ENCODE measurements around the gene SIRT6. TPM values are rescaled to one million over a fixed set of nuclear protein-coding genes. Genes with fewer than 3 reads are reported as not detected.
"Not testable (repeated sequence)": the region's sequence is repeated elsewhere in the genome, so short reads cannot be mapped to it uniquely, and the experiment has no call there.

The SIRT6 gene
- total RNA-seq, 1 experiment from 2014 or later, result 23.9 TPM

- DNase-seq (ENCODE audit: low read depth), result no peak
Observed at GRCh38 chr19:4136680-4137088, 45.7 kb downstream of the SIRT6 start.

GRCh38 chr19:4135386-4135785 is 47.0 kb downstream of the SIRT6 start:
- DNase-seq (ENCODE audit: low read depth), result not testable (repeated sequence)

GRCh38 chr19:4134351-4134750 is 48.0 kb downstream of the SIRT6 start:
- no peak for DNase-seq (ENCODE audit: low read depth)

GRCh38 chr19:4130744-4131438 is 51.5 kb downstream of the SIRT6 start:
- peak; percentile 79 for DNase-seq (ENCODE audit: low read depth)

GRCh38 chr19:4129050-4129449 is 53.3 kb downstream of the SIRT6 start:
- not testable (repeated sequence) for DNase-seq (ENCODE audit: low read depth)

DNA sequence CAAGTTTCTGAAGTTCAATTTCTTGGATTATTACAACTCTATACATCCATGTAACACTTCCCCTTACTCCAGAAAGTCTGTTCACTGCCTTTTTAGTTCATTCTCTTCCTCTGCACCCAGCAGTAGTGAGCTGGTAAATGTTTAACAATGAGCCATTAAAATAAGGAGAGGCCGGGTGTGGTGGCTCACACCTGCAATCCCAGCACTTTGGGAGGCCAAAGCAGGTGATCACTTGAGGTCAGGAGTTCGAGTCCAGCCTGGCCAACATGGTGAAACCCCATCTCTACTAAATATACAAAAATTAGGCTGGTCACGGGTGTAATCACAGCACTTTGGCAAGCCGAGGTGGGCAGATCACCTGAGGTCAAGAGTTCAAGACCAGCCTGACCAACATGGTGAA is 55.0 kb downstream of the SIRT6 start:
- DNase-seq (ENCODE audit: low read depth), result not testable (repeated sequence)

DNA sequence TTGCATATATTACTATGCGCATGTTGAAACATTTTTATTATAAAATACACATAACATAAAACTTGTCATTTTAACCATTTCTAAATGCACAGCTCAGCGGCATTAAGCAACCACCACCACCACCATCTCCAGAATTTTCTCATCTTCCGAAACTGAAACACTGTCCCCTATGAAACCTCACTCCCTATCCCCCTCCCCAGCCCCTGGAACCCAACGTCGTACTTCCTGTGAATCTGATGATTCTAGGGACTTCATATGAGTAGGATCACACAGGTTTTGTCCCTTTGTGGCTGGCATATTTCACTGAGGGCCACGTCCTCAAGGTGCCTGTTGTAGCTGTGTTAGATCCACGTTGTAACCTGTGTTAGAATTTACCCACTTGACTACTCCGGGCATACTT is 57.7 kb downstream of the SIRT6 start:
- no peak for DNase-seq (ENCODE audit: low read depth)

Other genes with a start within 250 kb of the SIRT6 start
- gene NMRK2, start 249.5 kb downstream of the SIRT6 start, total RNA-seq (2014; rRNA removed; shearing (Covaris generic)), result not detected in 2 replicates
- 133 and 135 TPM in 2 replicates for gene DAPK3, start 211.5 kb downstream of the SIRT6 start, total RNA-seq (2014; rRNA removed; shearing (Covaris generic))
- 1,288 and 1,386 TPM in 2 replicates for gene EEF2, start 197.1 kb downstream of the SIRT6 start, total RNA-seq (2014; rRNA removed; shearing (Covaris generic))
- 25.7 and 31.5 TPM in 2 replicates for gene PIAS4, start 174.8 kb downstream of the SIRT6 start, total RNA-seq (2014; rRNA removed; shearing (Covaris generic))
- 7.9 and 14.8 TPM in 2 replicates for gene ZBTB7A, start 115.7 kb downstream of the SIRT6 start, total RNA-seq (2014; rRNA removed; shearing (Covaris generic))
- gene MAP2K2, start 58.4 kb downstream of the SIRT6 start, total RNA-seq (2014; rRNA removed; shearing (Covaris generic)), result 138 and 183 TPM in 2 replicates
- gene CREB3L3, start 28.9 kb downstream of the SIRT6 start, total RNA-seq (2014; rRNA removed; shearing (Covaris generic)), result 0.17 TPM in 1 of 2 replicates, not detected in the other
- gene ANKRD24, start 126 bp upstream of the SIRT6 start, total RNA-seq (2014; rRNA removed; shearing (Covaris generic)), result 0.34 and 0.74 TPM in 2 replicates
- 3.0 and 7.0 TPM in 2 replicates for gene EBI3, start 47.0 kb upstream of the SIRT6 start, total RNA-seq (2014; rRNA removed; shearing (Covaris generic))
- gene YJU2, start 64.5 kb upstream of the SIRT6 start, total RNA-seq (2014; rRNA removed; shearing (Covaris generic)), result 48.0 and 51.7 TPM in 2 replicates
- not detected in 2 replicates for gene SHD, start 96.7 kb upstream of the SIRT6 start, total RNA-seq (2014; rRNA removed; shearing (Covaris generic))
- not detected in 2 replicates for gene TMIGD2, start 119.8 kb upstream of the SIRT6 start, total RNA-seq (2014; rRNA removed; shearing (Covaris generic))
- gene FSD1, start 122.0 kb upstream of the SIRT6 start, total RNA-seq (2014; rRNA removed; shearing (Covaris generic)), result 28.3 and 47.4 TPM in 2 replicates
- 28.9 and 35.7 TPM in 2 replicates for gene STAP2, start 156.3 kb upstream of the SIRT6 start, total RNA-seq (2014; rRNA removed; shearing (Covaris generic))
- gene MPND, start 161.0 kb upstream of the SIRT6 start, total RNA-seq (2014; rRNA removed; shearing (Covaris generic)), result 0.95 and 2.5 TPM in 2 replicates
- gene SH3GL1, start 218.0 kb upstream of the SIRT6 start, total RNA-seq (2014; rRNA removed; shearing (Covaris generic)), result 44.3 and 52.8 TPM in 2 replicates
- gene CHAF1A, start 220.1 kb upstream of the SIRT6 start, total RNA-seq (2014; rRNA removed; shearing (Covaris generic)), result 39.7 and 55.8 TPM in 2 replicates

Data from Daoy (cell line).